ENCODE results near the gene PRKG1. TPM values are rescaled to one million over a fixed set of nuclear protein-coding genes. Genes with fewer than 3 reads are reported as not detected.

Gene PRKG1
- total and polyA plus RNA-seq, 2 experiments from 2014 or later, result 18.2 to 21.1 TPM

- TF ChIP-seq CREB1 (CRISPR knock-in tag; IDR thresholded peaks at IDR 0.05; ENCODE audit: low read depth) (no peak), ZNF331 (CRISPR knock-in tag; IDR thresholded peaks at IDR 0.05; ENCODE audit: low read depth) (no peak), NANOG (IDR thresholded peaks at IDR 0.05; ENCODE audit: borderline replicate concordance) (no peak), REST (IDR thresholded peaks at IDR 0.05; ENCODE audit: unreplicated experiment) (no peak), EZH2phosphoT487 (IDR thresholded peaks at IDR 0.05; ENCODE audit: unreplicated experiment) (no peak), EZH2 (IDR thresholded peaks at IDR 0.05; ENCODE audit: low read depth, unreplicated experiment) (no peak)
Observed at GRCh38 chr10:52135101-52135500, 1060.8 kb downstream of the PRKG1 start (continued).

- Histone ChIP-seq H3K4me2 (no peak overlapping the region), H3K4me1 (ENCODE audit: insufficient read depth) (no peaks in the 10 kb centered on the region), H4K20me1 (replicated peaks; ENCODE audit: insufficient read depth) (no peaks in the 10 kb centered on the region), H2AFZ (no peak overlapping the region), H3K79me2 (replicated peaks; ENCODE audit: insufficient read depth) (no peaks in the 10 kb centered on the region), H3K36me3 (ENCODE audit: insufficient read depth) (no peaks in the 10 kb centered on the region), H3K9me2 (ENCODE audit: insufficient read depth) (no peaks in the 10 kb centered on the region), H3K27ac (ENCODE audit: low read depth) (no peak overlapping the region), H3K4me3 (no peak overlapping the region), H3F3A (replicated peaks; ENCODE audit: low read depth) (no peaks in the 10 kb centered on the region), H3K27me3 (ENCODE audit: insufficient read depth) (no peaks in the 10 kb centered on the region)
- DNase-seq (ENCODE audit: low spot score) (no peak), ATAC-seq (no peak)
- Mint-ChIP-seq H3K36me3 (ENCODE audit: low read depth) (no peaks in the 10 kb centered on the region), H3K27ac (no peak overlapping the region), H3K4me3 (no peak overlapping the region), H3K9me3 (no peaks in the 10 kb centered on the region), H3K4me1 (0 out of 3 replicates have a peak, but pooled peaks cover 2% of the 10 kb centered on the region), H3K27me3 (ENCODE audit: insufficient read depth, low read depth, poor library complexity) (no peaks in the 10 kb centered on the region)
- TF ChIP-seq JUNB (IDR thresholded peaks at IDR 0.05; ENCODE audit: unreplicated experiment), result no peak
- no peak for TF ChIP-seq REST (IDR thresholded peaks at IDR 0.05; ENCODE audit: unreplicated experiment)
- TF ChIP-seq STAT1 (IDR thresholded peaks at IDR 0.05; ENCODE audit: unreplicated experiment), result no peak
- no peak for TF ChIP-seq ZNF331 (CRISPR knock-in tag; IDR thresholded peaks at IDR 0.05; ENCODE audit: low read depth)
- TF ChIP-seq CREB1 (CRISPR knock-in tag; IDR thresholded peaks at IDR 0.05; ENCODE audit: low read depth), result no peak
- no peak for TF ChIP-seq ZNF462 (CRISPR knock-in tag; IDR thresholded peaks at IDR 0.05)
Observed at GRCh38 chr10:52136921-52137320, 1062.6 kb downstream of the PRKG1 start.

Measured in GM23338 (cell line).